HuH-7.5 (cell line): Measurements from ENCODE around the gene GRAPL.
"Not testable (repeated sequence)": the region's sequence is repeated elsewhere in the genome, so short reads cannot be mapped to it uniquely, and the experiment has no call there.

Source experiments
- DNase-seq: peaks from one replicate; pipeline ENCODE4 v3.0.0; 2011; ENCODE audit warnings: low spot score

GRAPL gene

GRCh38 chr17:19127148-19127980, at the start of gene GRAPL:
TSS of gene GRAPL (plus strand) at chr17:19127589. CDS start at chr17:19127620, 31 bp downstream.
- DNase-seq = not testable (repeated sequence)

DNA sequence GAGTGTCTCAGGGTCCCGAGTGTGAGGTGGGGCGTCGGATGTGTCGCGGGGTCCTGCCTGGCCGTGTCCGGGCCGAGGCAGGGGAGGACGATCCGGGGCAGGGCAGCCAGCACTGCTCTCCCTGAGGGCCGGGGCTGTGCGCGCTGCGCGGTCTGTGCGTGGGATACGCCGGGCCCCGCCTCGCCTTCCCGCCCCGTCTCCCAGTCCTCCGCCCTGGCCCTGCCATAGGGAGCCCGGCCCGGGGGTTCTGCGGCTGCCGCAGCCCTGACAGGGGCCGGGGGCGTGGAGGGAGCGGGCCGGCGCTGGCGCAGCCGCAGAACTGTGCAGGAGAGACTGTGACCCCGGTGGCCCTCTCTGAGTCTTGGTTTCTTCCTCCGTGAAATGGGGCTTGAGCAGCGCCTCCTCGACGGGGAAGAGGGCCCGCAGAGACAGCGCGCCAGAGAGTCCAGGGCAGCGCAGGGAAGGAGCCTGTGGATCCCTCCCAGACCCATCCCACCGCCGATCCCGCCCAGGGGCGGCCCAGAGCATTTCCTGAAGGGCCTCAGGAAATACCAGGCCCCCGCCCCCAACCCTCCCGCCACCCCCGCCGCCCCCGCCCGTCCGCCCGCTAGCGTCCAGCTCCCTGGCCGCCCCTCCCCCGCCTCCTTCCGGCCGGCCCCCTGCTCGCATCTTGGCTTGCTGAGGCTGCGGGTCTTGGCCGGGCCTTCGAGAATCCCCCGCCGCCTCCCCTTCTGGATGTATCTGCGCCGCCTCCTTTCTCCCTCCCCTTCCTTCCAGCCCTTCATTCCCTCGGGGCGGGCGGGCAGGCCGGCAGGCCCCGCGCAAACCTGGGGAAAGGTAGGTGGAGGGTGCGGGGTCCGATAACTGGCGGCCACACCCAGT, 38.3 kb upstream of the GRAPL start:
- not testable (repeated sequence) for DNase-seq

- DNase-seq = not testable (repeated sequence)
Observed at GRCh38 chr17:19090058-19090772, 37.2 kb upstream of the GRAPL start.

DNA sequence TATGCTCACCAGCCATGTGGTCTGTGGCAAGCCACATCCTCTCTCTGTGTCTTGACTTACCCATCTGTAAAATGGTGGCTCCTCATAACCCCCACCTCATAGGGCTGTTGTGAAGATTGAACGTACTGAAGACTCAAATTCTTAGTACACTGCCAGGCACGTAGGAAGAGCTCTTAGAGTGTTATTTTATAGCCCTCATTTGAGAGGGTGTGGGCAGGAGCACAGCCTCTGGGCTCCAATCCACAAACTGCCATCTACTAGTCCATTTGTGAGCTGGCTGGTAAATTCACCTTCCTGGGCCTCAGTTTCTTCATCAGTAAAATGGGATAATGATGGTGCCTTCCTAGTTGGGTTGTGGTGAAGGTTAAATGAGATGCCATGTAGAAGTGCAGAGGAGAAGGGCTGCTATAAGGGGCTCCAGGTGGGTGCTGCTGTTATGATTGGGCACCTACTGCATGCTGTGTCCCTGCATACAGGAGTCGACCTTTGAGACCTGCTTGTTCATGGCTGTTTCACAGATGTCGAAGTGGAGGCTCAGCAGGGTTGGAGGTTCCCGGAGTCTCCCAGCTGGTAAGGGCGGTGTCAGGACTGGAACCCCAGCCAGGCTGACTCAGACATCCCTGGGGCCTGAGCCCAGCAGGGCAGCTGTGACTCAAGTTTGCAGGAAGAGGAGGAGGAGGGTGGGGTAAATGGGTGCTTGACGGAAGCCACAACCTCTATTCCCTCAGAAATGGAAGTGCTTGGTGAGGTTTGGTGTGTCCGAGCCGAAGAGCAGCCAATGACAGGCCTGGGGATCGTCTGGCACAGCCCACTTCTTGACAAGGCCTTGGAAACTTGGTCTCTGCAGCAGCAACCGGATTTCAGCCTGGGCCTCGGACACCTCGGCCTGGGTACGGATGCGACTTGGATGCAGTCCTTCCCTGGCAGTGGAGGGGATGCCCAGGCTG, 34.4 kb upstream of the GRAPL start:
- DNase-seq = not testable (repeated sequence)

- not testable (repeated sequence) for DNase-seq
Observed at GRCh38 chr17:19093684-19094438, 33.5 kb upstream of the GRAPL start.

GRCh38 chr17:19108517-19108916, 18.9 kb upstream of the GRAPL start:
- DNase-seq = not testable (repeated sequence)

DNA sequence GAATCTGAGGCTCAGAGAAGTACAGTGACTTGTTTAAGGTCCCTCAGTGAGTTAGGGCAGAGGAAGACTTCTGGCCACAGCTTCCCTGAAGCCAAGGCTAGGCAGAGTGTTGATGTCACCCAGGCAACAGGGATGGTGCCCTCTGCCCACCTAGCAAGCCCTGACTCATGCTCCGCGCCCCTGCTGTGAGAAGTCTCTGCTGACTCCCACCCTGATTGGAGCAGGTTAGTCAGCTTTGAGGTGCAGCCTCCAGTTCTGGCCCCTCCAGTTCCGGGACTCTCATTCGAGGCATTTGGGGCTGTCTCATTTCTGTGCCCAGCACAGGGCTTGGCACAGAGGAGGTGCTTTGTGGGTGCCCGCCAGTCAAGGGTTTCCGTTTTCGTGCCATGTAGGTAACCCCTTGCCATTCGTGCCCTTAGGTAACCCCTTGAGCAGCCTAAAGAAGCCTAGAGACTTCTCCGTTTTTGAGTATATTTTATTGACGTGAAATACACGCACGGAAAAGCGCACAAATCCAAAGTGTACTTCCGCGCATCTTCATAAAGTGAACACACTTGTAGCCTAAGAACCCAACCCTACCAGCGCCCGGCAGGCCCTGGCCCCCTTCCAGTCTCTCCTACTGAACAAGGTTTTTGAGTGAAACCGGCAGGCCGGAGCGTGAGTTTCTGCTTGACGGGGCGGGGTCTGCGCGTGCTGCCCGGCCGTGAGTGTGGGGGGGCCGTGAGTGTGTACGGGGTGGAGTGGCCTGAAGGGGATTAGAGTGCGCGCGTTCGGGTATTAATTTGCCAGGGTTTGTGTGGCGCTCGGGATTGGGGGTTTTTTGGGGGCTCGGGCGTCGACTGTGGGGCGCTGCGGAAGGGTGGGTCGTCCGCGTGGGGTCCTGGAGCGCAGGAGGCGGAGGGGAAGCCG, 16.9 kb upstream of the GRAPL start:
- not testable (repeated sequence) for DNase-seq

DNA sequence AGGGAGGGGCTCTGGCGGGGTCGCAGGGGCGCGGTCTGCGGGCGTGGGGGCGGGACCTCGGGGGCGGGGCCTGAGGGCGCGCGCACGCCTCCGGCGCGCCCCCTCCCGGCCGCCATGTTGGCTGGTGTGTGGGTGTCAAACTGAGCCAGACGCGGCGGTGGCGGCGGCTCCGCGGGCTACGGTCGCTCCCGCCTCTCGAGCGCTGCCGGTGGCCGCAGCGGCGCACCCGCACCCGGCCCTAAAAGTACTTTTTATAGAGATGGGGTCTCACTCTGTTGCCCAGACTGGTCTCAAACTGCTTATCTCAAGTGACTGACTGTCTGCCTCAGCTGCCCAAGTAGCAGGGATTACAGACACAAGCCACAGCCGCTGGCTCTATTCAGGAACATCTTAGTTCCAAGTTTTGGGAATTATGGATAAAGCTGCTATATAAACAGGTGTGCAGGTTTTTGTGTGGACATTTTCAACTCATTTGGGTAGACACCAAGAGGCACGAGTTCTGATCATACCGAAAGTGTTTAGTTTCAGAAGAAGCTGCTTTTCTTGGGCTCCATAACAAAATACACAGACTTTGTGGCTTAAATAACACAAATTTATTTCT, 16.2 kb upstream of the GRAPL start:
- DNase-seq = not testable (repeated sequence)

DNA sequence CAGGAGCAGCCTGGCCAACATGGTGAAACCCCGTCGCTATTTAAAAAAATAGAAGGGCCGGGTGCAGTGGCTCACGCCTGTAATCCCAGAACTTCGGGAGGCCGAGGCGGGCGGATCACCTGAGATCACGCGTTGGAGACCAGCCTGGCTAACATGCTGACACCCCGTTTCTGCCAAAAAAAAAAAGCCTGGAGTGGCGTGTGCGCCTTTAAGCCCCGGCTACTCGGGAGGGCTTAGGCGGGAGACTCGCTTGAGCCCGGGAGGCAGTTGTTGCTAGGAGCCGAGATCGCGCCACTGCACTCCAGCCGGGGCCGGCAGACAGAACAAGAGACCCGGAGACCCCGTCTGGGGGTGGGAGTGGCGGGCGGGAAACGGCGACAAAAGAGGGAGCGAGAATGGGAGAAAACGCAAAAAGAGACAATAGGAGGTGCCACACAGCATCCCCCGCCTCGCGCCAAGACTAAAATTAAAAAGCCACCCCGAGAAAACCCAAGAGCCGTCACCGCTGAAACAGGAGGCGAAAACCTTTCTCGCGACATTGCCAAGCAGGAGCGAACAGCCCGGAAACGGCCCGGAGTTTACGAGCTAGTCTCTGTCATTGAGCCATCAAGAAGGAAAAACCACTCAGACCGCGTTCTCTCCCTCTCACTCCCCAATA, 15.5 kb upstream of the GRAPL start:
- not testable (repeated sequence) for DNase-seq

- not testable (repeated sequence) for DNase-seq
Observed at GRCh38 chr17:19112459-19112826, 14.9 kb upstream of the GRAPL start.

DNA sequence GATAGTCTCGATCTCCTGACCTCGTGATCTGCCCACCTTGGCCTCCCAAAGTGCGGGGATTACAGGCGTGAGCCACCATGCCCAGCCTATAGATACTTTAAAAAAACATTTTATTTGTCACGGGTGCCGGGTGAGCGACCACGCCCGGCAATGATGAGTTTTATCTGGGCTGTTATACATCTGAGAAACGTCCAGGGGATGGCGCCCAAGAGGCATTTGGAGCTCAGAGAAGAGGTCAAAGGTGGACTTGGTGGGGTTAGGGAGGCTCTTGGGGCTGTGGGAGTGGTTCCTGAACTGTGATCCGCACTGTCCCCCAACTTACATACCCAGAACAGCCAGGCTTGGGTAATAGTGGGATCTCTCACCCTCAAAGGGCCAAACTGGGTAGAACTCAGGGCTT, 8.7 kb upstream of the GRAPL start:
- DNase-seq = not testable (repeated sequence)

- not testable (repeated sequence) for DNase-seq
Observed at GRCh38 chr17:19125289-19125688, 2.1 kb upstream of the GRAPL start.

GRCh38 chr17:19129500-19129899, 2.1 kb downstream of the GRAPL start:
- not testable (repeated sequence) for DNase-seq

- not testable (repeated sequence) for DNase-seq
Observed at GRCh38 chr17:19131108-19131507, 3.7 kb downstream of the GRAPL start.

DNA sequence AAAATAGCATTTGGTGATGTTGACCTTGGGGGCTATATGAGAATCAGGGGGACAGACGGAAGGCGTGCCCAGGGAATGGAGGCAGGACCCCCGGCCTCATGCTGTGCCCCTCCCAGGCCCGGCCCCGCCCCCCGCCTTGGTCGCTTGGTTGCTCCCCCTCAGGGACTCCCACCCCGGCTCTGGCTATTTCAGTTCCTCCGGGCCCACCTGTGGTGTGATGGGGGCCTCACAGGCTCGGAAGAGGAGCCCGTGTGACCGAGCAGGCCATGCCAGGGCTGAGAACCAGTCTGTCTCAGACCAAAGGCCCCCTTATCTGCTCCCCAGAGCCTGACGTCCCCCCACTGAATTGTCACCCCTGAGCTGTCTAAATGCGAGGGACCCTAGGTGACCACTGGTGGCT, 4.4 kb downstream of the GRAPL start:
- DNase-seq = not testable (repeated sequence)

DNA sequence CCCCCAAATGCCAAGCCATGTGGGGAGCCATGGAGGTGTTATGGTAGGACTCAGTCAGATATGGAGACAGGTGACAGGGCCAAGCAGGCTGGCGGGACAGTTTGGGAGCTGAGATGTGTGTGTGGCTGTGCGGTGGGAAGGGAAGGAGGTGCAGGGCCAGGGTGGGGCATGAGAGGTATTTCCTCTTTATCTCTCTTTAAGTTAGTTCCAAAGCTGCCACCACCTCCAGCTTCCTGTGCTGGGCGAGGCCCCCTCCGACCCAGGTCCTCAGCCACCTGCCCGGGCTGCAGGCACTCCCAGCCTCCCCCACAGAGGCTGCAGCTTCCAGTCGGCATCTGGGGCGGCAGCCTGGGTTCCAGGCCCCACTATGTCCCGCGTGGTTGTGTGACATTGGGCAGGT, 6.4 kb downstream of the GRAPL start:
- not testable (repeated sequence) for DNase-seq

DNA sequence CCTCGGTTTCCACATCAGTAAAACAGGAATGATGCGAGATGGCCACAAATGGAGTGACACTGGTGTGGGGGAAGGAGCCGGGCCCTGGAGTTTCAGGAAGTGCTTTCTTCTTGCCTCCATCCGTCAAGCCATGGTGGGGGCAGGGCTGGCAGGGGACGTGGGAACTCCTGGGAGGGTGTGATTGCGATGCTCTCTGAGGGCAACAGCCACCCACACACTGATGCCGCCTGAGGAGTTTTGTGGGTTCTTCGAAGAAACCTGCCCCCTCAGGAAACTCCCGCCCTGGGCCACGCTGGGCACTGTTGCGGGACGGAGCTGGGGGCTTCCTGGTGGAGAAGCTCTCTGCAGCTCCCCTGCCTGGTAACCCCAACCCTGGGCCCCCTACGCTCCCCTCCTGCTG, 8.0 kb downstream of the GRAPL start:
- not testable (repeated sequence) for DNase-seq

DNA sequence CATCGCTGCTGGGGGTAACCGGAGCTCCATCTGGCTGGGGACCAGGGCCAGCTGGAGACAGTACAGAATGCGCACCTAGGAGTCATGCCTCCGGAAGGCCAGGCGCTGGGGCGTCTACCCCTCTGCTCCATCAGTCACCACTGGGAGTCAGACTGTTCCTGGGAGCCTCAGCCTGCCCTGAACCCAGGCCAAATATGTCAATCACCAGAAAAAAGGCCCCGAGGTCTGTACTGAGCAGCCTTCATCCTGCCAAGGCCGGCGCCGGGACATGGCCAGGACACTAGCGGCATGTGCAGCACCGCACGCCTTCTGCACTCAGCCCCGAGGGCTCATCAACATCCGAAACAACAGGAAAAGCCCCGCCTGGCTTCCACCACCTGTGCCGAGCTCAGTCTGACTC, 8.7 kb downstream of the GRAPL start:
- DNase-seq = not testable (repeated sequence)
